HEK293 (cell line): ENCODE data around the gene C22orf39.

Experiments
- CTCF ChIA-PET: fragments of 350-600 bp; formaldehyde crosslinking; extraction: SDS; loops from one replicate; lab custom pipeline; 2021; ENCODE audit warnings: antibody characterized with exemption; lab: Yijun Ruan, JAX
- POLR2A ChIA-PET: fragments of 300-600 bp; formaldehyde crosslinking; extraction: SDS; loops from one replicate; lab custom pipeline; 2020; ENCODE audit warnings: antibody characterized with exemption, inconsistent platforms; lab: Yijun Ruan, JAX
- H3K27ac ChIP-seq: fragments of 200-500 bp; sonication (Bioruptor generic); 2 replicates; pipeline ENCODE4 v1.5.1; 2014; ENCODE audit warnings: low read depth, low read length, control low read depth, inconsistent platforms; ENCODE audit errors: extremely low read depth
- H3K36me3 ChIP-seq, 2 experiments: fragments of 200-500 bp in 1 of 2; sonication (Bioruptor generic) in 1 of 2; 1 replicate in 1 of 2; 2 replicates in 1 of 2; pipeline ENCODE4 v1.5.1; 2014 to 2017; ENCODE audit warnings: inconsistent platforms in 2 of 2, low read length in 2 of 2; ENCODE audit not compliant: control insufficient read depth in 2 of 2, insufficient read depth in 1 of 2
- H3K4me1 ChIP-seq: fragments of 200-500 bp; sonication (Bioruptor generic); 2 replicates; pipeline ENCODE4 v1.5.1; 2014; ENCODE audit warnings: mild to moderate bottlenecking, low read length, inconsistent platforms; ENCODE audit not compliant: control insufficient read depth, insufficient read depth
- H3K4me3 ChIP-seq: 2 replicates; pipeline ENCODE4 v1.5.1; 2011; ENCODE audit warnings: low read depth, mild to moderate bottlenecking, control low read depth, low read length, moderate library complexity
- H3K9me3 ChIP-seq: fragments of 200-500 bp; sonication (Bioruptor generic); 2 replicates; pipeline ENCODE4 v1.5.1; 2014; ENCODE audit warnings: low read depth, low read length, inconsistent platforms; ENCODE audit not compliant: control insufficient read depth, insufficient read depth
- GFI1B ChIP-seq: fragments of 450-650 bp; formaldehyde crosslinking; IDR thresholded peaks from 2 replicates; pipeline ENCODE4 v1.5.1; 2016; ENCODE audit warnings: missing biosample characterization, missing genetic modification characterization
- PRDM10 ChIP-seq: fragments of 450-650 bp; formaldehyde crosslinking; IDR thresholded peaks from 2 replicates; pipeline ENCODE4 v1.5.1; 2016; ENCODE audit warnings: missing biosample characterization, missing genetic modification characterization
- SCRT2 ChIP-seq: fragments of 450-650 bp; formaldehyde crosslinking; IDR thresholded peaks from 2 replicates; pipeline ENCODE4 v1.5.1; 2016; ENCODE audit warnings: missing biosample characterization, missing genetic modification characterization
- WT1 ChIP-seq: fragments of 450-650 bp; formaldehyde crosslinking; IDR thresholded peaks from 2 replicates; pipeline ENCODE4 v1.5.1; 2016; ENCODE audit warnings: missing biosample characterization, missing genetic modification characterization
- YY2 ChIP-seq: fragments of 450-650 bp; formaldehyde crosslinking; IDR thresholded peaks from 2 replicates; pipeline ENCODE4 v1.5.1; 2016; ENCODE audit warnings: missing biosample characterization, missing genetic modification characterization
- ZBTB20 ChIP-seq: fragments of 450-650 bp; formaldehyde crosslinking; IDR thresholded peaks from 2 replicates; pipeline ENCODE4 v1.5.1; 2016; ENCODE audit warnings: missing biosample characterization, missing genetic modification characterization
- ZFP69B ChIP-seq: fragments of 450-650 bp; formaldehyde crosslinking; IDR thresholded peaks from 2 replicates; pipeline ENCODE4 v1.5.1; 2016; ENCODE audit warnings: missing biosample characterization, missing genetic modification characterization
- ZIC2 ChIP-seq: fragments of 450-650 bp; formaldehyde crosslinking; IDR thresholded peaks from 2 replicates; pipeline ENCODE4 v1.5.1; 2016; ENCODE audit warnings: missing biosample characterization, missing genetic modification characterization
- ZNF138 ChIP-seq: fragments of 450-650 bp; formaldehyde crosslinking; IDR thresholded peaks from 2 replicates; pipeline ENCODE4 v1.5.1; 2016; ENCODE audit warnings: missing biosample characterization, missing genetic modification characterization, borderline replicate concordance
- ZNF140 ChIP-seq: fragments of 450-650 bp; formaldehyde crosslinking; IDR thresholded peaks from 2 replicates; pipeline ENCODE4 v1.5.1; 2016; ENCODE audit warnings: missing biosample characterization, missing genetic modification characterization
- ZNF202 ChIP-seq: fragments of 450-650 bp; formaldehyde crosslinking; IDR thresholded peaks from 2 replicates; pipeline ENCODE4 v1.5.1; 2016; ENCODE audit warnings: missing biosample characterization, missing genetic modification characterization, borderline replicate concordance
- ZNF302 ChIP-seq: fragments of 450-650 bp; formaldehyde crosslinking; IDR thresholded peaks from 2 replicates; pipeline ENCODE4 v1.5.1; 2016; ENCODE audit warnings: missing biosample characterization, missing genetic modification characterization, low read depth
- ZNF335 ChIP-seq: fragments of 450-650 bp; formaldehyde crosslinking; conservative IDR thresholded peaks from 2 replicates; pipeline ENCODE4 v1.5.1; 2016; ENCODE audit warnings: missing biosample characterization, missing genetic modification characterization
- ZNF37A ChIP-seq: fragments of 450-650 bp; IDR thresholded peaks from 2 replicates; pipeline ENCODE4 v1.5.1; 2018; ENCODE audit warnings: missing biosample characterization, missing genetic modification characterization
- ZNF624 ChIP-seq: fragments of 450-650 bp; formaldehyde crosslinking; IDR thresholded peaks from 2 replicates; pipeline ENCODE4 v1.5.1; 2017; ENCODE audit warnings: missing biosample characterization, missing genetic modification characterization
- ZNF658 ChIP-seq: fragments of 450-650 bp; formaldehyde crosslinking; IDR thresholded peaks from 2 replicates; pipeline ENCODE4; 2016; ENCODE audit warnings: missing biosample characterization, missing genetic modification characterization
- ZNF701 ChIP-seq: fragments of 450-650 bp; formaldehyde crosslinking; IDR thresholded peaks from 2 replicates; pipeline ENCODE4 v1.5.1; 2016; ENCODE audit warnings: missing biosample characterization, missing genetic modification characterization
- ZNF704 ChIP-seq: fragments of 450-650 bp; formaldehyde crosslinking; IDR thresholded peaks from 2 replicates; pipeline ENCODE4 v1.5.1; 2016; ENCODE audit warnings: missing biosample characterization, missing genetic modification characterization
- ZNF747 ChIP-seq: fragments of 450-650 bp; formaldehyde crosslinking; IDR thresholded peaks from 2 replicates; pipeline ENCODE4 v1.5.1; 2016; ENCODE audit warnings: missing biosample characterization, missing genetic modification characterization
- ZNF776 ChIP-seq: fragments of 450-650 bp; formaldehyde crosslinking; IDR thresholded peaks from 2 replicates; pipeline ENCODE4 v1.5.0; 2017; ENCODE audit warnings: missing biosample characterization, missing genetic modification characterization, borderline replicate concordance
- ZNF830 ChIP-seq: fragments of 450-650 bp; IDR thresholded peaks from 2 replicates; pipeline ENCODE4 v1.5.0; 2018; ENCODE audit warnings: missing biosample characterization, missing genetic modification characterization, low read depth, mild to moderate bottlenecking, moderate library complexity
- ZSCAN18 ChIP-seq: fragments of 450-650 bp; formaldehyde crosslinking; IDR thresholded peaks from 2 replicates; pipeline ENCODE4 v1.5.1; 2016; ENCODE audit warnings: missing biosample characterization, missing genetic modification characterization
- ZXDB ChIP-seq: fragments of 450-650 bp; formaldehyde crosslinking; IDR thresholded peaks from 2 replicates; pipeline ENCODE4 v1.5.1; 2016; ENCODE audit warnings: missing biosample characterization, missing genetic modification characterization
- TF ChIP-seq, protein P1 (sequence below): IDR thresholded peaks from 2 replicates; pipeline ENCODE4 v1.6.1; 2011; ENCODE audit warnings: mild to moderate bottlenecking, low read depth, low read length, borderline replicate concordance
- TF ChIP-seq, protein P2 (sequence below): sonication (generic); formaldehyde crosslinking; IDR thresholded peaks from 2 replicates; pipeline ENCODE4 v1.8.1; 2022; ENCODE audit warnings: mild to moderate bottlenecking, moderate library complexity, missing genetic modification reagents
- TF ChIP-seq, protein P3 (sequence below): fragments of 450-650 bp; IDR thresholded peaks from 2 replicates; pipeline ENCODE4 v1.5.1; 2018; ENCODE audit warnings: missing biosample characterization, mild to moderate bottlenecking, missing genetic modification characterization

The C22orf39 gene

DNA sequence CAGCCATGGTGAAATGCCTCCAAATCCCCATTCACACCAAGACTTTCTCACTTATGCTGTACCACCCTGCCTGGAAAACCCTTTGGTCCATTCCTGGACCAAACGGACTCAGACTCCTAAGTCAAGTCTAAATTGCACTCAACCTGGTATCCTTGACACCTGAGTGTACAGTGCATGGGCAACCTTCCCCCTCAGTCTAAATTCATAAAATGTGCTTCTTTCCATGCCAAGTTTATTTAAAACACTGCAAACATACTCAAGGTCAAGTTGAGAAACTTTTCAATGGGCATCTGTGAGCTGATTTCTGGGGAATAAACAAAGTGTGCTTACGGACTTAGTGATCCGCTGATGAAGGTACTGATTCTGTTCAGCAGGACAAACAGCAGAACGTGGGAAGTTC lies 42.4 kb downstream of the C22orf39 start:
- Histone ChIP-seq H3K9me3 (no peaks in the 10 kb centered on the region), H3K27ac (no peak overlapping the region), H3K36me3 (peaks cover 3 to 85% of the 10 kb centered on the region in 2 experiments; a peak in 2 of 3 replicates), H3K4me3 (no peak overlapping the region), H3K4me1 (peaks cover 12% of the 10 kb centered on the region)
- CTCF ChIA-PET, result interaction anchor here (0.9 to 1.1 kb wide), 2 partner anchors 8 to 9 kb away, joined by 3 to 4 read pairs; no protein-coding TSS in a partner anchor
- POLR2A ChIA-PET, result no interaction called here
- TF ChIP-seq, protein P1, sequence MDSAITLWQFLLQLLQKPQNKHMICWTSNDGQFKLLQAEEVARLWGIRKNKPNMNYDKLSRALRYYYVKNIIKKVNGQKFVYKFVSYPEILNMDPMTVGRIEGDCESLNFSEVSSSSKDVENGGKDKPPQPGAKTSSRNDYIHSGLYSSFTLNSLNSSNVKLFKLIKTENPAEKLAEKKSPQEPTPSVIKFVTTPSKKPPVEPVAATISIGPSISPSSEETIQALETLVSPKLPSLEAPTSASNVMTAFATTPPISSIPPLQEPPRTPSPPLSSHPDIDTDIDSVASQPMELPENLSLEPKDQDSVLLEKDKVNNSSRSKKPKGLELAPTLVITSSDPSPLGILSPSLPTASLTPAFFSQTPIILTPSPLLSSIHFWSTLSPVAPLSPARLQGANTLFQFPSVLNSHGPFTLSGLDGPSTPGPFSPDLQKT, result no peak
- TF ChIP-seq ZNF302 (tag by site-specific recombination) (no peak), YY2 (no peak), ZNF747 (tag by site-specific recombination) (no peak), ZNF37A (tag by site-specific recombination) (no peak), ZXDB (tag by site-specific recombination) (no peak), ZNF830 (no peak), ZNF624 (tag by site-specific recombination) (no peak), GFI1B (no peak), ZNF658 (tag by site-specific recombination) (no peak), ZIC2 (no peak), ZBTB20 (tag by site-specific recombination) (no peak), ZNF140 (tag by site-specific recombination) (no peak), ZNF202 (tag by site-specific recombination) (no peak), ZNF335 (tag by site-specific recombination) (no peak), WT1 (no peak), ZNF138 (tag by site-specific recombination) (no peak)
- TF ChIP-seq, protein P2, sequence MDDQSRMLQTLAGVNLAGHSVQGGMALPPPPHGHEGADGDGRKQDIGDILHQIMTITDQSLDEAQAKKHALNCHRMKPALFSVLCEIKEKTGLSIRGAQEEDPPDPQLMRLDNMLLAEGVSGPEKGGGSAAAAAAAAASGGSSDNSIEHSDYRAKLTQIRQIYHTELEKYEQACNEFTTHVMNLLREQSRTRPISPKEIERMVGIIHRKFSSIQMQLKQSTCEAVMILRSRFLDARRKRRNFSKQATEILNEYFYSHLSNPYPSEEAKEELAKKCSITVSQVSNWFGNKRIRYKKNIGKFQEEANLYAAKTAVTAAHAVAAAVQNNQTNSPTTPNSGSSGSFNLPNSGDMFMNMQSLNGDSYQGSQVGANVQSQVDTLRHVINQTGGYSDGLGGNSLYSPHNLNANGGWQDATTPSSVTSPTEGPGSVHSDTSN, result no peak

DNA sequence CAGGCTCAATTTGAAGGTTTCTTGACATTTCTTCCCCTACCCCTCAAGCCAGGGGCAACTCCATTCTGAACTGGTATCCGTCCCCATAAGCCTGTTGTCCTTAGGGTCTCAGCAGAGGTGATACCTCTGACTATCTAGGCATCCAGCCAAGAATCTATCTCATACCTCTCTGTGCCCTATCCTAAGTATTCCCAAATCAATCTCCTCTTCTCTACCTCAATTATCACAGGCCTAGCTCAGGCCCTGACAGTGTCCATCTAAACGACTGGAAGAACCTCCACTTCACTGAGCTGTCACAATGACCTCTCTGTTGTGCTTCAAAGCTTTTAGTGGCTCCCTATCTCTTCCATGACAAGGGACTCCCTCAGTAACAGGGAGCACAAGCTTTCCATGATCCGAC lies 42.8 kb downstream of the C22orf39 start:
- CTCF ChIA-PET, result interaction anchor here (0.6 to 1.1 kb wide), 4 partner anchors 8 to 225 kb away, joined by 3 to 4 read pairs (median 3); no protein-coding TSS in a partner anchor
- POLR2A ChIA-PET, result no interaction called here
- Histone ChIP-seq H3K27ac (no peak overlapping the region), H3K4me3 (no peak overlapping the region), H3K9me3 (no peaks in the 10 kb centered on the region), H3K36me3 (peaks cover 3 to 84% of the 10 kb centered on the region in 2 experiments; a peak in 2 of 3 replicates), H3K4me1 (peaks cover 12% of the 10 kb centered on the region)
- TF ChIP-seq, protein P3, sequence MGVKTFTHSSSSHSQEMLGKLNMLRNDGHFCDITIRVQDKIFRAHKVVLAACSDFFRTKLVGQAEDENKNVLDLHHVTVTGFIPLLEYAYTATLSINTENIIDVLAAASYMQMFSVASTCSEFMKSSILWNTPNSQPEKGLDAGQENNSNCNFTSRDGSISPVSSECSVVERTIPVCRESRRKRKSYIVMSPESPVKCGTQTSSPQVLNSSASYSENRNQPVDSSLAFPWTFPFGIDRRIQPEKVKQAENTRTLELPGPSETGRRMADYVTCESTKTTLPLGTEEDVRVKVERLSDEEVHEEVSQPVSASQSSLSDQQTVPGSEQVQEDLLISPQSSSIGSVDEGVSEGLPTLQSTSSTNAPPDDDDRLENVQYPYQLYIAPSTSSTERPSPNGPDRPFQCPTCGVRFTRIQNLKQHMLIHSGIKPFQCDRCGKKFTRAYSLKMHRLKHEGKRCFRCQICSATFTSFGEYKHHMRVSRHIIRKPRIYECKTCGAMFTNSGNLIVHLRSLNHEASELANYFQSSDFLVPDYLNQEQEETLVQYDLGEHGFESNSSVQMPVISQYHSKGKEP, result no peak
- TF ChIP-seq ZNF704 (tag by site-specific recombination) (no peak), SCRT2 (tag by site-specific recombination) (no peak), ZFP69B (tag by site-specific recombination) (no peak), PRDM10 (no peak), ZNF776 (tag by site-specific recombination) (no peak), ZSCAN18 (tag by site-specific recombination) (no peak), ZNF701 (tag by site-specific recombination) (no peak), ZXDB (tag by site-specific recombination) (no peak)
